GM19240 (cell line): ENCODE measurements around the gene CDS2.

ENCODE experiments used
- DNase-seq: peaks from one replicate; pipeline ENCODE4 v3.0.0; 2011; ENCODE audit warnings: low spot score; ENCODE audit not compliant: insufficient read length

The CDS2 gene

GRCh38 chr20:5119143-5119434 lies 7.7 kb upstream of the CDS2 start:
- no peak for DNase-seq

GRCh38 chr20:5119435-5120184 lies 7.2 kb upstream of the CDS2 start, which contains the start of gene PCNA:
Gene PCNA, minus strand, starts transcription at chr20:5119958. Its CDS starts 160 bp downstream, at chr20:5119798.
- peak; percentile 71 for DNase-seq

- no peak for DNase-seq
These were observed 6.7 kb upstream of the CDS2 start for GRCh38 chr20:5120185-5120476.

DNA sequence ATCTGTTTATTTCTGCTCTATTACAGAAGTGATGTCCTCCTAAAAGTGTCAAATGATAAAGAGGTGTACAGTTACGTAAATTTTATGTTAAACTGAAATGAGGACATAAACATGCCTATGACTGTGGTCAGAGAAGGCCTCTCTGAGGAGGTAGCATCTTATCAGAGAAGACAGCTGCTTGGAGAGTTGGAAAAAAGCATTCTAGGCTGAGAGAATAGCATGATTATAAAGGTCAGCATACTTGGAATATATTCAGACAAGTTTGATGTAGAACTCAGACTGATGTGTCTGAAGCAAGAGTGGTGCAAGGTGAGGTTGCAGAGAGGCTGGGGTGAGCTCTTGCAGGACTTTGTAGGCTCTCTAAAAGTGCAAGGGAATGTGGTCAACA lies 3.9 kb upstream of the CDS2 start:
- DNase-seq: no peak

DNA sequence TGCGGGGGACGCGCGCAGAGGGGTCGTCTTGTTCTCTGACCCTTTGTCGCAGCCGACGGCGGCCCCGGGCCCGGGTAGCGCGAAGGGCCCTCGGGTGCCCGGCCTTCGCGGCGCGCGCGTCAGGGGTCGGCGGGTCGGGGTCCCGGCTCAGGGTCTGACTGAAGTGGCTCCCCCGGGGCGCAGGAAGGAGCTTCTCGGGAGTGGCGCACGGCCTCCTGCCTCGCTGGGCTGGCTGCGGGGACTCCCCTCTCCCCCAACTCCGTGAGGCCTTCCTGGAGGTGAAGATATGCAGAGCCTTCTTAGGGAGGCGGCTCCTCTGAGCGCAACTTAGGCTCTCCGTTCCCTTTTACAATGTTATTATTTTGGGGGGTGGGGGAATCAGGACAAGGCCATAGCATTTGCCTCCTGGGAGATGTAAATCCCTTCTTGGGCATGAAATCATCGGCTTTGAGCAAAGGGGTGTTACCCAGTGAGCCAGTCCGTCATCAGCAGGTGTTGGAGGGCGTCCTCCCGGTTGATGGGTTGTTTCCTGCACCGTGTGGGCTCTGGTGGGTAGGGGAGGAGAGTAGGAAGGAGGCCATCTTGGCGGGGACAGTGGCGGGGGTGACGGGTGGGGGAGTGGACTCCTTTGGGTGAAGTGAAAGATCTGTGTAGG lies 523 bp downstream of the CDS2 start:
- no peak for DNase-seq

GRCh38 chr20:5127859-5128424 lies 1.1 kb downstream of the CDS2 start:
- DNase-seq: no peak

- DNase-seq: no peak
These were observed 2.1 kb downstream of the CDS2 start for GRCh38 chr20:5128886-5129285.

- DNase-seq: no peak
These were observed 4.7 kb downstream of the CDS2 start for GRCh38 chr20:5131502-5131901.

GRCh38 chr20:5133998-5134397 lies 7.2 kb downstream of the CDS2 start:
- no peak for DNase-seq

DNA sequence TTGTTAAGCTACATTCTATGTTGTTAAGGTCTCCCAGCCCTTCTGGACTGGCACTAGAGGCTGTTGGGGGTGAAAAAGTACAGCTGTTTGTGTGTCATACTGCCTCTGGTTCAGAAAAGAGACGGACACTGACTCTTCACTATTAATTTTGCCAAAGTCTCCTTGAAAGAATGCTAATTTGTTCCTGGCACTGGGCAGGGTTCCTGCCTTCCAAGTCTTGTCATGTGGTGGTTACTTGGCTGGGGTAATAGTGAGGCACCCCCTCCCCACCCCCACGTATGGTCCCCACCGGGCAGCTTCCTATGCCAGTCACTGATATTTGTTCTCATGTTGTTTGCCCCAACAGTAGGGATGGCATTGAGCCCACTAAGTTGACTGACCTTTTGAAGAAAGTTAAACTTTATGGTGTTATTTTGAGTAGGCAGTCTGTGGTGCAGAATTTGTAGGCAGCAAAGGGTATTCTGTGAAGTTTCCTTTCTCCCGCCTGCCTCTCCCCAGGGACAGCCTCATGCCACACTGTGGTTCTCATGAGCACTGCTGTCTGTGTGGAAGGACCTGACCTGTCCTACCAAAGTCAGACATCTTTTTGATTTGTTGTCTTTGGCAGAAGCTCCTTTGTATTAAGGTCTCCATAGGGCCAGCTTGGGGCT lies 8.7 kb downstream of the CDS2 start:
- DNase-seq: no peak

GRCh38 chr20:5136096-5136495 lies 9.3 kb downstream of the CDS2 start:
- no peak for DNase-seq

- DNase-seq: no peak
These were observed 13.4 kb downstream of the CDS2 start for GRCh38 chr20:5140195-5140594.

DNA sequence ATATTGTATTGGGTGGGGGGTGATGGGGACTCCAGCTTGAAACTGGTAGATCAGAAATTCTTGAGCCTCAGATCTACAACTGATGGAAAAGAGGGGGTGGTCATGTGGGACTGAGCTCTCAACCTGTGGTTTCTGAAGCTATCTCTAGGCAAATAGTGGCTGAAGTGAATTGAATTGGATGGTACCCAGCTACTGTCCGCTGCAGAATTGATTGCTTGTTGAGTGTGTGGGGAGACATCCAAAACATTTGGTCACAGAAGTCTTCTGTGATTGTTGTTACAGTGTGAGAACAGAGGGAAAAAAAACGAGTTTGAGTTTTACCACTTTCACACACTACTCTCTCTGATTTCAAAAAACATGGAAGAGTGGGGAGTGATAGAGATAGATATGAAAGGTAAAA lies 14.8 kb downstream of the CDS2 start:
- no peak for DNase-seq

GRCh38 chr20:5143851-5144250 lies 17.0 kb downstream of the CDS2 start:
- no peak for DNase-seq

- DNase-seq: no peak
These were observed 18.7 kb downstream of the CDS2 start for GRCh38 chr20:5145365-5146098.

DNA sequence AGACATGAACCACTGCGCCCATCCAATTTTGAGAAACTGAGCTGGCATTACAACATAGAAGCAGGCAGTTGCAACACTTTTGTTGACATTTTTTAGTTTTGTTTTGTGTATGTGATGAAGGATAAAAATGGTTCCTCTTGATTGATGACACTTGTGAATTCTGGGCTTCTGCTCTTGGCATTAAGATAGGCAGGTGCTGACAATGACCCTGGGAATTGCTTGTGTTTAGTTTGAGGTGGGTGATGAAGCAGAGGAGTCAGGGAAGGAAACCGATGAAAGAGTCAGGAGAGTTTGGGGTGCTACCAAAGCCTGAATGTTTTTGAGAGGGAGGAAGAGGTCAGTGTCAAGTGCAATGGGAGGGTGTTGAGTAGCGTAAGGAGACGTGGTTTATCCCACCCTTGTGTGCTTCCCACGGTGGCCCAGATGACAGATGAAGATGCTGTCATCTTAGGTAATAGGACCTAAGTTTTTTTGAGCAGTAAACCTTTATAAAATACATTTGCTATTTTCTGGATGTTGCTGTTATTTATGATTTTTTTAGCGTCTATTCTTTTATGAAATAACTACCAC lies 19.4 kb downstream of the CDS2 start:
- no peak for DNase-seq

- DNase-seq: no peak
These were observed 20.2 kb downstream of the CDS2 start for GRCh38 chr20:5146871-5147592.

DNA sequence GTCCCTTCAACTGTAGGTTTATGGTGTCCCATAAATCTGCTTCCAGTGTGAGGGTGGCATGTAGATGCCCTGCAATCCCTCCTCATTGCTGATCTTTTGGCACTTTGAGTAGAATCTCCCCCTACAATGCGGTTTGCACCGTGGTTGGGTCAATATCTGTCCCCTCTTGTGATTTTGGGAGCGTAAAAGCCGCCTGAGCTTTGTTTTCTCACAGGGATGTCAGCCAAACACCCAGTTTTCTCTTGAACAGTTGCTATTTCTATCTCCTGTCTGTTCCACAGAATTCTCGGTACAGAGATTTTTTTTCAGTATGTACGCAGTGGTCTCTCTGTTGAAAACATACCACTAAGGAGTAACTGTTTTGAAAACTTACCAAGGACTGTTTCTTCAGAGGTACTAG lies 21.8 kb downstream of the CDS2 start:
- DNase-seq: no peak

GRCh38 chr20:5149892-5150225 lies 23.1 kb downstream of the CDS2 start:
- DNase-seq: no peak

- no peak for DNase-seq
These were observed 23.6 kb downstream of the CDS2 start for GRCh38 chr20:5150226-5151076.
